Panc1 (cell line): ENCODE measurements around the gene TSHZ2. TPM values are rescaled to one million over a fixed set of nuclear protein-coding genes. Genes with fewer than 3 reads are reported as not detected.

ENCODE experiments used
- ATAC-seq: fragments of 200-7000 bp; cut with Tn5 transposase; 2 replicates; pipeline ENCODE4 v1.9.1; 2020; ENCODE audit warnings: mild to moderate bottlenecking, moderate library complexity
- BruUV-seq: library from RNA; stranded (reverse); fragments of 400-500 nt; replicated peaks from 2 replicates; lab custom pipeline; 2021; lab: Mats Ljungman, UMichigan
- CTCF ChIA-PET: fragments of 300-600 bp; sonication (Branson Sonifier 250); formaldehyde crosslinking; loops from one replicate; lab custom pipeline; 2022; ENCODE audit warnings: antibody characterized with exemption; lab: Charles Lee
- POLR2A ChIA-PET: fragments of 300-600 bp; sonication (Branson Sonifier 250); formaldehyde crosslinking; loops from one replicate; lab custom pipeline; 2022; ENCODE audit warnings: antibody characterized with exemption; lab: Charles Lee
- DNase-seq: peaks from one replicate; pipeline ENCODE4 v3.0.0-alpha.2; 2010; ENCODE audit warnings: low read depth, low spot score
- H3K27ac ChIP-seq: 2 replicates; pipeline ENCODE4 v1.5.1; 2011; ENCODE audit warnings: mild to moderate bottlenecking, low read length, inconsistent platforms
- H3K27me3 ChIP-seq: fragments of 200-500 bp; sonication (Bioruptor generic); 2 replicates; pipeline ENCODE4 v1.6.0; 2014; ENCODE audit warnings: low read length, inconsistent platforms; ENCODE audit not compliant: control insufficient read depth, insufficient read depth
- H3K36me3 ChIP-seq: fragments of 200-500 bp; sonication (Bioruptor generic); 2 replicates; pipeline ENCODE4 v1.5.1; 2014; ENCODE audit warnings: inconsistent platforms, mild to moderate bottlenecking, low read length, moderate library complexity; ENCODE audit not compliant: control insufficient read depth, insufficient read depth
- H3K4me1 ChIP-seq: 2 replicates; pipeline ENCODE4 v1.5.1; 2011; ENCODE audit warnings: inconsistent platforms, mild to moderate bottlenecking, low read length, moderate library complexity; ENCODE audit not compliant: control insufficient read depth, insufficient read depth
- H3K4me3 ChIP-seq, 2 experiments: 2 replicates each; pipeline ENCODE4 v1.5.1; 2011 to 2012; ENCODE audit warnings: low read depth in 2 of 2, low read length in 2 of 2, mild to moderate bottlenecking in 2 of 2, inconsistent platforms in 1 of 2, moderate library complexity in 1 of 2
- H3K9me3 ChIP-seq: fragments of 200-500 bp; sonication (Bioruptor generic); 2 replicates; pipeline ENCODE4 v1.5.1; 2014; ENCODE audit warnings: low read depth, mild to moderate bottlenecking, inconsistent platforms, low read length, moderate library complexity; ENCODE audit not compliant: control insufficient read depth, insufficient read depth
- POLR2AphosphoS5 ChIP-seq: IDR thresholded peaks from 2 replicates; pipeline ENCODE4 v1.6.1; 2012; ENCODE audit warnings: mild to moderate bottlenecking, low read depth, low read length, moderate library complexity
- SIN3A ChIP-seq: IDR thresholded peaks from 2 replicates; pipeline ENCODE4 v1.6.1; 2012; ENCODE audit warnings: low read depth, mild to moderate bottlenecking, low read length, moderate library complexity, borderline replicate concordance; ENCODE audit not compliant: insufficient read depth
- TCF7L2 ChIP-seq: IDR thresholded peaks from 2 replicates; pipeline ENCODE4 v1.6.1; 2011; ENCODE audit warnings: mild to moderate bottlenecking, low read depth, low read length, inconsistent platforms
- in situ Hi-C: cut with HindIII; loops from 2 replicates; pipeline ENCODE4 v1.10.0; 2016; ENCODE audit warnings: low sequenced_read_pairs, low pct_unique_long_range_greater_than_20kb
- intact Hi-C: fragments of 100-400 bp; cut with micrococcal nuclease; formaldehyde crosslinking; loops from one replicate; pipeline ENCODE4 v1.10.0; 2022; ENCODE audit not compliant: unreplicated experiment
- total RNA-seq: library from RNA; stranded (reverse); gene quantifications from one replicate; pipeline ENCODE4 v1.2.1, GENCODE V29; 2021; ENCODE audit not compliant: unreplicated experiment
- TF ChIP-seq, protein P1 (sequence below): fragments of 450-650 bp; IDR thresholded peaks from 2 replicates; pipeline ENCODE4 v1.5.1; 2017; ENCODE audit warnings: mild to moderate bottlenecking
- TF ChIP-seq, protein P2 (sequence below), 2 experiments: IDR thresholded peaks; 2 replicates each; pipeline ENCODE4 v1.6.1; 2011 to 2012; ENCODE audit warnings: low read depth in 2 of 2, control low read depth in 1 of 2, low read length in 1 of 2, mild to moderate bottlenecking in 1 of 2, moderate library complexity in 1 of 2; ENCODE audit not compliant: insufficient read depth in 1 of 2

Gene TSHZ2
- total RNA-seq, 1 experiment from 2014 or later = 0.36 TPM

DNA sequence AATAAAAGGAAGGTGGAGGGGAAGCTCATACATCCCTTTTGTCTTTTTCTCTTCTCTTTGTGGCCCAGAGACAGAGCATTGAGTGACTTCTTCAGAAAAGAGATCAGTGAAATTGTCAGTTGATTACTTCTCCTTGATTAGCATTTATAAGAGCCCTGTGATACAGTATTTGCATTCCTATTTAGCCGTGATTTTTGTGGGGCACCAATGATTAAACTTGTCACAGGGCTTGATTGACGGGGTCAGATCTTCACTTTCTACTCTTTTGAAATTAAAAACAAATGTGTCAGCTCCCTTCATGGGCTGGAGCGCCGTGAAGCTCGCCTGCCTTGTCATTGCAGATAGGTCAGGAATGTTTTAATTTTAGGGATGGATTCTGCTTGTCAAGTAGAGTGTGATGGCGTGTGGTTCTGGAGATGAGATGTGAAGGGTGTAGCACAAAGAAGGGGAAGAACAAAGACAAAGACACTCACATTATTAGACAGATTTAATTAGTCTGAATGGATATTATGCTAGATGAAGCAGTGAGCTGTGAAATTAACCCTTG lies 454.7 kb downstream of the TSHZ2 start:
- BruUV-seq = no TSS peak
- Histone ChIP-seq H3K36me3 (no peaks in the 10 kb centered on the region), H3K27me3 (no peaks in the 10 kb centered on the region), H3K4me1 (no peaks in the 10 kb centered on the region), H3K27ac (no peak overlapping the region), H3K9me3 (no peaks in the 10 kb centered on the region), H3K4me3 (no peak overlapping the region)
- DNase-seq = no peak
- ATAC-seq = no peak
- POLR2A ChIA-PET = no interaction called here
- CTCF ChIA-PET = no interaction called here
- intact Hi-C loops (no loop called here), in situ Hi-C loops (no loop called here)
- no peak for TF ChIP-seq POLR2AphosphoS5
- no peak for TF ChIP-seq SIN3A
- TF ChIP-seq, protein P1, sequence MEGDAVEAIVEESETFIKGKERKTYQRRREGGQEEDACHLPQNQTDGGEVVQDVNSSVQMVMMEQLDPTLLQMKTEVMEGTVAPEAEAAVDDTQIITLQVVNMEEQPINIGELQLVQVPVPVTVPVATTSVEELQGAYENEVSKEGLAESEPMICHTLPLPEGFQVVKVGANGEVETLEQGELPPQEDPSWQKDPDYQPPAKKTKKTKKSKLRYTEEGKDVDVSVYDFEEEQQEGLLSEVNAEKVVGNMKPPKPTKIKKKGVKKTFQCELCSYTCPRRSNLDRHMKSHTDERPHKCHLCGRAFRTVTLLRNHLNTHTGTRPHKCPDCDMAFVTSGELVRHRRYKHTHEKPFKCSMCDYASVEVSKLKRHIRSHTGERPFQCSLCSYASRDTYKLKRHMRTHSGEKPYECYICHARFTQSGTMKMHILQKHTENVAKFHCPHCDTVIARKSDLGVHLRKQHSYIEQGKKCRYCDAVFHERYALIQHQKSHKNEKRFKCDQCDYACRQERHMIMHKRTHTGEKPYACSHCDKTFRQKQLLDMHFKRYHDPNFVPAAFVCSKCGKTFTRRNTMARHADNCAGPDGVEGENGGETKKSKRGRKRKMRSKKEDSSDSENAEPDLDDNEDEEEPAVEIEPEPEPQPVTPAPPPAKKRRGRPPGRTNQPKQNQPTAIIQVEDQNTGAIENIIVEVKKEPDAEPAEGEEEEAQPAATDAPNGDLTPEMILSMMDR = no peak
- TF ChIP-seq, protein P2, sequence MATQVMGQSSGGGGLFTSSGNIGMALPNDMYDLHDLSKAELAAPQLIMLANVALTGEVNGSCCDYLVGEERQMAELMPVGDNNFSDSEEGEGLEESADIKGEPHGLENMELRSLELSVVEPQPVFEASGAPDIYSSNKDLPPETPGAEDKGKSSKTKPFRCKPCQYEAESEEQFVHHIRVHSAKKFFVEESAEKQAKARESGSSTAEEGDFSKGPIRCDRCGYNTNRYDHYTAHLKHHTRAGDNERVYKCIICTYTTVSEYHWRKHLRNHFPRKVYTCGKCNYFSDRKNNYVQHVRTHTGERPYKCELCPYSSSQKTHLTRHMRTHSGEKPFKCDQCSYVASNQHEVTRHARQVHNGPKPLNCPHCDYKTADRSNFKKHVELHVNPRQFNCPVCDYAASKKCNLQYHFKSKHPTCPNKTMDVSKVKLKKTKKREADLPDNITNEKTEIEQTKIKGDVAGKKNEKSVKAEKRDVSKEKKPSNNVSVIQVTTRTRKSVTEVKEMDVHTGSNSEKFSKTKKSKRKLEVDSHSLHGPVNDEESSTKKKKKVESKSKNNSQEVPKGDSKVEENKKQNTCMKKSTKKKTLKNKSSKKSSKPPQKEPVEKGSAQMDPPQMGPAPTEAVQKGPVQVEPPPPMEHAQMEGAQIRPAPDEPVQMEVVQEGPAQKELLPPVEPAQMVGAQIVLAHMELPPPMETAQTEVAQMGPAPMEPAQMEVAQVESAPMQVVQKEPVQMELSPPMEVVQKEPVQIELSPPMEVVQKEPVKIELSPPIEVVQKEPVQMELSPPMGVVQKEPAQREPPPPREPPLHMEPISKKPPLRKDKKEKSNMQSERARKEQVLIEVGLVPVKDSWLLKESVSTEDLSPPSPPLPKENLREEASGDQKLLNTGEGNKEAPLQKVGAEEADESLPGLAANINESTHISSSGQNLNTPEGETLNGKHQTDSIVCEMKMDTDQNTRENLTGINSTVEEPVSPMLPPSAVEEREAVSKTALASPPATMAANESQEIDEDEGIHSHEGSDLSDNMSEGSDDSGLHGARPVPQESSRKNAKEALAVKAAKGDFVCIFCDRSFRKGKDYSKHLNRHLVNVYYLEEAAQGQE (IDR thresholded peaks at IDR 0.05; ENCODE audit: insufficient read depth in 1 of 2, low read depth in 2 of 2, low read length in 1 of 2) = no peak
- TF ChIP-seq TCF7L2 = no peak

DNA sequence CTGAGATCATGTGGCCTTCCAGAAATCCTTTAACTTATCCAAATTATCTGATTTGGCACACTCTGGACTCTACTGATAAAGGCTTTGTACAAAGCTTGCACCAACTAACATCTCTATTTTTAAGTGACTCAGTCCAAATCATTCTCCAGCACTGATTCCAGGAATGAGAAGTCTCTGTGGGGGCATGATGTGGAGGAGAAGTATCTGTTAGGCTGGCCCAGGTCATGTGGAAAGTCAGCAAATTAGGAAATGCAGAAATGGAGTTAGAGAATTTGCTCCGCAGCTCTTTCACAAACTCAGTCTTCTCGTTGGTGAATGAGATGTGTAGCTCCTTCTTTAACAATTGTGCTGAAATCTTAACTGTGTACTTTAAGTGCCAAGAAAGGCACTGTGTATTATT lies 455.8 kb downstream of the TSHZ2 start:
- H3K27me3 ChIP-seq = no peaks in the 10 kb centered on the region
- DNase-seq (no peak), ATAC-seq (no peak)
- no peaks in the 10 kb centered on the region for H3K4me1 ChIP-seq
- H3K36me3 ChIP-seq = no peaks in the 10 kb centered on the region
- intact Hi-C loops = no loop called here
- ChIA-PET CTCF (no interaction called here), POLR2A (no interaction called here)
- BruUV-seq = no TSS peak
- no peaks in the 10 kb centered on the region for H3K9me3 ChIP-seq
- in situ Hi-C loops = no loop called here
- TF ChIP-seq, protein P2 (IDR thresholded peaks at IDR 0.05; ENCODE audit: insufficient read depth in 1 of 2, low read depth in 2 of 2, low read length in 1 of 2) = no peak
- no peak for TF ChIP-seq TCF7L2
- TF ChIP-seq POLR2AphosphoS5 = no peak
- TF ChIP-seq, protein P1 = no peak
- no peak for TF ChIP-seq SIN3A
- no peak overlapping the region for H3K4me3 ChIP-seq
- no peak overlapping the region for H3K27ac ChIP-seq
